ENCODE data around the gene NBEA.

- TF ChIP-seq, protein P1, sequence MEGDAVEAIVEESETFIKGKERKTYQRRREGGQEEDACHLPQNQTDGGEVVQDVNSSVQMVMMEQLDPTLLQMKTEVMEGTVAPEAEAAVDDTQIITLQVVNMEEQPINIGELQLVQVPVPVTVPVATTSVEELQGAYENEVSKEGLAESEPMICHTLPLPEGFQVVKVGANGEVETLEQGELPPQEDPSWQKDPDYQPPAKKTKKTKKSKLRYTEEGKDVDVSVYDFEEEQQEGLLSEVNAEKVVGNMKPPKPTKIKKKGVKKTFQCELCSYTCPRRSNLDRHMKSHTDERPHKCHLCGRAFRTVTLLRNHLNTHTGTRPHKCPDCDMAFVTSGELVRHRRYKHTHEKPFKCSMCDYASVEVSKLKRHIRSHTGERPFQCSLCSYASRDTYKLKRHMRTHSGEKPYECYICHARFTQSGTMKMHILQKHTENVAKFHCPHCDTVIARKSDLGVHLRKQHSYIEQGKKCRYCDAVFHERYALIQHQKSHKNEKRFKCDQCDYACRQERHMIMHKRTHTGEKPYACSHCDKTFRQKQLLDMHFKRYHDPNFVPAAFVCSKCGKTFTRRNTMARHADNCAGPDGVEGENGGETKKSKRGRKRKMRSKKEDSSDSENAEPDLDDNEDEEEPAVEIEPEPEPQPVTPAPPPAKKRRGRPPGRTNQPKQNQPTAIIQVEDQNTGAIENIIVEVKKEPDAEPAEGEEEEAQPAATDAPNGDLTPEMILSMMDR (IDR thresholded peaks at IDR 0.05), result no peak
- no peak for TF ChIP-seq POLR2A (IDR thresholded peaks at IDR 0.05)
Observed at GRCh38 chr13:35144166-35144890, 202.3 kb downstream of the NBEA start.
